ENCODE measurements around the gene MAPK4. TPM values are rescaled to one million over a fixed set of nuclear protein-coding genes. Genes with fewer than 3 reads are reported as not detected.
"Not testable (repeated sequence)": the region's sequence is repeated elsewhere in the genome, so short reads cannot be mapped to it uniquely, and the experiment has no call there.

Gene MAPK4
- polyA plus RNA-seq (2013, experiment 1 of 2) = 2.9 TPM
- polyA plus RNA-seq (2013, experiment 2 of 2) = 4.5 TPM

- Histone ChIP-seq H3K36me3 (ENCODE audit: insufficient read depth, low read length) (no peaks in the 10 kb centered on the region), H3K4me3 (ENCODE audit: low read length) (peak within 1 kb of the TSS; percentile 76), H3K4me1 (ENCODE audit: insufficient read depth, low read length) (no peaks in the 10 kb centered on the region; the same call in 1 of the 2 replicates), H3K27ac (ENCODE audit: low read depth, low read length) (no peak within 1 kb of the TSS), H3K9ac (ENCODE audit: low read depth, low read length) (peak within 1 kb of the TSS; percentile 76), H3K27me3 (ENCODE audit: insufficient read depth, low read length) (peaks cover 76% of the 10 kb centered on the region), H3K9me3 (ENCODE audit: insufficient read depth, low read depth, low read length) (0 out of 2 replicates have a peak, but pooled peaks cover 5% of the 10 kb centered on the region)
- under 1% methylated on average over 109 of the region's 109 CpGs for WGBS
These were observed at the start of gene MAPK4 for GRCh38 chr18:50559752-50560680. Gene MAPK4 (plus strand): TSS chr18:50560087. CDS start chr18:50663959, 103,872 bp downstream.

- WGBS = 86% methylated on average over 4 of the region's 5 CpGs
- H3K9ac ChIP-seq (ENCODE audit: low read depth, low read length); H3K27ac ChIP-seq (ENCODE audit: low read depth, low read length); H3K9me3 ChIP-seq (ENCODE audit: insufficient read depth, low read depth, low read length); H3K4me3 ChIP-seq (ENCODE audit: low read length); H3K27me3 ChIP-seq (ENCODE audit: insufficient read depth, low read length); H3K4me1 ChIP-seq (ENCODE audit: insufficient read depth, low read length); H3K36me3 ChIP-seq (ENCODE audit: insufficient read depth, low read length): not testable (repeated sequence)
These were observed 42.6 kb upstream of the MAPK4 start for GRCh38 chr18:50517277-50517676.

DNA sequence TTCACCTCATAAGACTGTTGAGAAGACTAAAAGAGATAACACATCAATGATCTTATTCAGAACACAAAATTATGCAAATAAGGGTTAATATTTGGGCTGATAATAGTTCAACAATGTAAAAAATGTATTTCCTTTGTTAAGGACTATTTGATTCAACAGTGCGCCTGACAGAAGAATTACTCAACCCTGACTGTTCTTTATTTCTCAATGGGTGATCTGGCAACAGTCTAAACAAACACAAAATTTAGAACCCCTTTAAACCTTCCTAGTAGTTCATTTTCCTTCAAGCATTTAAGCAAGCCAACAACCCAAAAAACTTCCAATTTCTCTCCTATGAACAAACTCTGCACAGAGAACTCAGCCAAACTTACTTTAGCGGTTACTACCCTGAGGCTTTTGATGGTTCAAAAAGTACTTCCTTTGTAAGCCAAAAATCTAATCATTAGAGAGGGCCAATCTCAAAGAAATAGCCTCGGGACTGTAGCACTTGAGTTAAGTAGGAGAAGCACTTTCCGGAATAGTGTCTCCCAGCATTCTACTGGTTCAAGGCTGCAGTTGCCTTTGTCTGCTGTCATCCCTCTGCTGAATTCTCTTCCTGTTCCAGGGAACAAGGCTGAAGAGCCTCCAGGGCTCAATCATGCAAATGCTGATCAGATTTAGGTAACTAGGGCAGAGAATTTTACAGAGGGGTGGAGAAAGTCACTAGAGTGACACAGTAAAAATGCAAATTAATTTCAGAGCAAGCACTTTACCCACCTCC, 40.9 kb upstream of the MAPK4 start:
- no peak overlapping the region for H3K27ac ChIP-seq (ENCODE audit: low read depth, low read length)
- WGBS = 90% methylated on average over 4 of the region's 4 CpGs

DNA sequence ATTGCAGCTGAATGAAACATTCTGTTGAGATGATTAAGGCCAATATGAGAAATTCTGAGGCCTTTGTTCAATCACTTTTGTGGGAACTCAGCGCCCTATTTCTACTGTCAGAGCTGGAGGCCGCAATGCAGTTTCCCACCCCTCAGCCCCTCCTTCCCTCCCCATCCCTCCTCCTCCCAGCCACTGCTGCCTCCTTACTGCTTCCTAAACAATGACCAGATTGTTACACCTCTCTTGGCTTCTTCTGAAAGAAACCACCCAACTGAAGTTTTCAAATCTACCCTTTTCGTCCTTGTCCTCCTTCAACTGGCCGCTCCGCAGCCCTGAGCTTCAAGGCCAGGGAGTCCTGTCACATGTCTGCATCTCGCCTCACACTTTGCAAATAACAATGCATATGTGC, 36.7 kb upstream of the MAPK4 start:
- WGBS = 80% methylated on average over 6 of the region's 6 CpGs
- Histone ChIP-seq H3K27me3 (ENCODE audit: insufficient read depth, low read length) (no peaks in the 10 kb centered on the region), H3K9ac (ENCODE audit: low read depth, low read length) (no peak overlapping the region)

More for the DNA sequence above, 40.9 kb upstream of the MAPK4 start:
- Histone ChIP-seq H3K9ac (ENCODE audit: low read depth, low read length) (no peak overlapping the region), H3K27me3 (ENCODE audit: insufficient read depth, low read length) (no peaks in the 10 kb centered on the region), H3K9me3 (ENCODE audit: insufficient read depth, low read depth, low read length) (no peaks in the 10 kb centered on the region), H3K4me1 (ENCODE audit: insufficient read depth, low read length) (peaks cover 12% of the 10 kb centered on the region; the same call in 1 of the 2 replicates), H3K36me3 (ENCODE audit: insufficient read depth, low read length) (no peaks in the 10 kb centered on the region), H3K4me3 (ENCODE audit: low read length) (no peak overlapping the region)

GRCh38 chr18:50527636-50528307, 32.1 kb upstream of the MAPK4 start:
- H3K9me3 ChIP-seq (ENCODE audit: insufficient read depth, low read depth, low read length) = peaks cover 9% of the 10 kb centered on the region
- H3K36me3 ChIP-seq (ENCODE audit: insufficient read depth, low read length) = no peaks in the 10 kb centered on the region
- no peak overlapping the region for H3K4me3 ChIP-seq (ENCODE audit: low read length)
- 91% methylated on average over 3 of the region's 3 CpGs for WGBS
- no peaks in the 10 kb centered on the region for H3K27me3 ChIP-seq (ENCODE audit: insufficient read depth, low read length)
- H3K4me1 ChIP-seq (ENCODE audit: insufficient read depth, low read length) = peaks cover 9% of the 10 kb centered on the region; the same call in 1 of the 2 replicates
- H3K9ac ChIP-seq (ENCODE audit: low read depth, low read length) = no peak overlapping the region
- H3K27ac ChIP-seq (ENCODE audit: low read depth, low read length) = no peak overlapping the region

More for the DNA sequence above, 36.7 kb upstream of the MAPK4 start:
- Histone ChIP-seq H3K9me3 (ENCODE audit: insufficient read depth, low read depth, low read length) (no peaks in the 10 kb centered on the region), H3K36me3 (ENCODE audit: insufficient read depth, low read length) (no peaks in the 10 kb centered on the region), H3K4me3 (ENCODE audit: low read length) (no peak overlapping the region), H3K4me1 (ENCODE audit: insufficient read depth, low read length) (peaks cover 14% of the 10 kb centered on the region; the same call in 1 of the 2 replicates), H3K27ac (ENCODE audit: low read depth, low read length) (no peak overlapping the region)

- Histone ChIP-seq H3K36me3 (ENCODE audit: insufficient read depth, low read length) (no peaks in the 10 kb centered on the region), H3K9me3 (ENCODE audit: insufficient read depth, low read depth, low read length) (peaks cover 19% of the 10 kb centered on the region), H3K27ac (ENCODE audit: low read depth, low read length) (no peak overlapping the region), H3K4me3 (ENCODE audit: low read length) (no peak overlapping the region), H3K27me3 (ENCODE audit: insufficient read depth, low read length) (no peaks in the 10 kb centered on the region), H3K9ac (ENCODE audit: low read depth, low read length) (no peak overlapping the region), H3K4me1 (ENCODE audit: insufficient read depth, low read length) (peaks cover 3% of the 10 kb centered on the region; the same call in 1 of the 2 replicates)
- 95% methylated on average over 5 of the region's 5 CpGs for WGBS
These were observed 31.1 kb upstream of the MAPK4 start for GRCh38 chr18:50528806-50529205.

GRCh38 chr18:50533822-50534221, 26.1 kb upstream of the MAPK4 start:
- H3K27me3 ChIP-seq (ENCODE audit: insufficient read depth, low read length); H3K9ac ChIP-seq (ENCODE audit: low read depth, low read length); H3K27ac ChIP-seq (ENCODE audit: low read depth, low read length); H3K36me3 ChIP-seq (ENCODE audit: insufficient read depth, low read length); H3K4me3 ChIP-seq (ENCODE audit: low read length); H3K4me1 ChIP-seq (ENCODE audit: insufficient read depth, low read length): not testable (repeated sequence)
- peaks cover 24% of the 10 kb centered on the region for H3K9me3 ChIP-seq (ENCODE audit: insufficient read depth, low read depth, low read length)
- 86% methylated on average over 1 of the region's 2 CpGs for WGBS

DNA sequence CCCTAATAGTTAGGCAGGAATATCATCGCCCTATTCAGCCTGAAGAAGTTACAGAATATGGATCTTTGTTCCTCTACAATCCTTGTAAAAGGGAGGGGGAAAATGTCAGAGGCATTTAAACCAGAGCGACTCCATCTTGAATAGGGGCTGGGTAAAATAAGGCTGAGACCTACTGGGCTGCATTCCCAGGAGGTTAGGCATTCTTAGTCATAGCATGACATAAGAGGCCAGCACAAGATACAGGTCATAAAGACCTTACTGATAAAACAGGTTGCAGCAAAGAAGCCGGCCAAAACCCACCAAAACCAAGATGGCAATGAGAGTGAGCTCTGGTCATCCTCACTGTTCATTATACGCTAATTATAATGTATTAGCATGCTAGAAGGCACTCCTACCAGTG, 15.4 kb upstream of the MAPK4 start:
- not testable (repeated sequence) for H3K27ac ChIP-seq (ENCODE audit: low read depth, low read length); H3K4me1 ChIP-seq (ENCODE audit: insufficient read depth, low read length); H3K9me3 ChIP-seq (ENCODE audit: insufficient read depth, low read depth, low read length); H3K27me3 ChIP-seq (ENCODE audit: insufficient read depth, low read length); H3K36me3 ChIP-seq (ENCODE audit: insufficient read depth, low read length); H3K9ac ChIP-seq (ENCODE audit: low read depth, low read length); H3K4me3 ChIP-seq (ENCODE audit: low read length)
- WGBS = 96% methylated on average over 4 of the region's 4 CpGs

DNA sequence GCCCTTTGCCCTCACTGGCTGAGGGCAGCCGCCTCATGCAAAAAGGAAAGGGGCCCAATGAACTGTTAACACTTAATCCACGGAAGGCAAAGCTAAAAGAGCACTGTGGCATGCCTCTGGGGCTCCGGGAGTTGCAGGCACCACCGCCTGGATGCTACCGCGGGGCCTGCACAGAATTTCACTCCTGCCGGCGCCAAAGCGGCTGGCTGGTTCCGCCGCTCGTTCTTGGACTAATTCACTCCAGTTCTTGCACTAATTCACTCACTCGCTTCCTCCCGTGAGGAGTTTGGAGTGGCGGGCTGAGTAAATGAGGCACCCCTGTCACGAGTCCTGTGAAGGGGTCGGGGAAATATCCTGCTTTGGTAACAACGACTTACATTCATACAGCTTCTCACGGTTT, 14.0 kb upstream of the MAPK4 start:
- Histone ChIP-seq H3K36me3 (ENCODE audit: insufficient read depth, low read length) (no peaks in the 10 kb centered on the region), H3K4me3 (ENCODE audit: low read length) (no peak overlapping the region), H3K9me3 (ENCODE audit: insufficient read depth, low read depth, low read length) (no peaks in the 10 kb centered on the region), H3K27me3 (ENCODE audit: insufficient read depth, low read length) (no peaks in the 10 kb centered on the region; the same call in 1 of the 2 replicates), H3K4me1 (ENCODE audit: insufficient read depth, low read length) (no peaks in the 10 kb centered on the region), H3K27ac (ENCODE audit: low read depth, low read length) (no peak overlapping the region), H3K9ac (ENCODE audit: low read depth, low read length) (no peak overlapping the region)
- WGBS = 88% methylated on average over 19 of the region's 19 CpGs

DNA sequence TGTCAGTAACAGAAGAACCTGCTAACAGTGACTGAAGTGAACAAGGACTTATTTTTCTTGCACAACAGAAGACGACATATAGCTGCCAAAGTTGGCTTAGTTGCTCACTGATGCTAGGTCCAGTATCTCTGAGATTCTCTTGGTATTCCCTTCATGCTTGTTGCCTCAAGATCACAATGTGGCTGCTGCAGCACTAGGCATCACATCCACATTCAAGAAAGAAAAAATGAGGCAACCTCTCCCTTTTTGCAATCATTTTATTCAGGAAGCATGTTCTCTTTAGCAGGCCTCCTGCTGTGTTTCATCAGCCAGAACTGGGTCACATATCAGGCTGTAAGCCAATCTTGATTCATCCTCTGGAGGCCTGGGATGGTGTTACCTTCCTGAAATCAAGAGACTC, 11.7 kb upstream of the MAPK4 start:
- Histone ChIP-seq H3K4me1 (ENCODE audit: insufficient read depth, low read length) (no peaks in the 10 kb centered on the region), H3K36me3 (ENCODE audit: insufficient read depth, low read length) (no peaks in the 10 kb centered on the region), H3K27me3 (ENCODE audit: insufficient read depth, low read length) (no peaks in the 10 kb centered on the region), H3K9me3 (ENCODE audit: insufficient read depth, low read depth, low read length) (no peaks in the 10 kb centered on the region), H3K27ac (ENCODE audit: low read depth, low read length) (no peak overlapping the region), H3K9ac (ENCODE audit: low read depth, low read length) (no peak overlapping the region), H3K4me3 (ENCODE audit: low read length) (no peak overlapping the region)
- 93% methylated on average over 1 of the region's 1 CpG for WGBS

- not testable (repeated sequence) for H3K27ac ChIP-seq (ENCODE audit: low read depth, low read length); H3K9ac ChIP-seq (ENCODE audit: low read depth, low read length); H3K27me3 ChIP-seq (ENCODE audit: insufficient read depth, low read length); H3K36me3 ChIP-seq (ENCODE audit: insufficient read depth, low read length); H3K4me3 ChIP-seq (ENCODE audit: low read length); H3K9me3 ChIP-seq (ENCODE audit: insufficient read depth, low read depth, low read length); H3K4me1 ChIP-seq (ENCODE audit: insufficient read depth, low read length)
- WGBS = 83% methylated on average over 1 of the region's 1 CpG
These were observed 8.2 kb upstream of the MAPK4 start for GRCh38 chr18:50551651-50552050.

All from HUES64 (cell line).